TTC549 (cell line): ENCODE results near the gene TBX5.

Source experiments
- FAIRE-seq: peaks from 2 replicates; lab custom pipeline; 2012; peaks lifted over from hg19 to GRCh38; lab: Jason Lieb, UNC

TBX5 gene

GRCh38 chr12:114404926-114405518 is 922 bp downstream of the TBX5 start:
- no peak for FAIRE-seq

DNA sequence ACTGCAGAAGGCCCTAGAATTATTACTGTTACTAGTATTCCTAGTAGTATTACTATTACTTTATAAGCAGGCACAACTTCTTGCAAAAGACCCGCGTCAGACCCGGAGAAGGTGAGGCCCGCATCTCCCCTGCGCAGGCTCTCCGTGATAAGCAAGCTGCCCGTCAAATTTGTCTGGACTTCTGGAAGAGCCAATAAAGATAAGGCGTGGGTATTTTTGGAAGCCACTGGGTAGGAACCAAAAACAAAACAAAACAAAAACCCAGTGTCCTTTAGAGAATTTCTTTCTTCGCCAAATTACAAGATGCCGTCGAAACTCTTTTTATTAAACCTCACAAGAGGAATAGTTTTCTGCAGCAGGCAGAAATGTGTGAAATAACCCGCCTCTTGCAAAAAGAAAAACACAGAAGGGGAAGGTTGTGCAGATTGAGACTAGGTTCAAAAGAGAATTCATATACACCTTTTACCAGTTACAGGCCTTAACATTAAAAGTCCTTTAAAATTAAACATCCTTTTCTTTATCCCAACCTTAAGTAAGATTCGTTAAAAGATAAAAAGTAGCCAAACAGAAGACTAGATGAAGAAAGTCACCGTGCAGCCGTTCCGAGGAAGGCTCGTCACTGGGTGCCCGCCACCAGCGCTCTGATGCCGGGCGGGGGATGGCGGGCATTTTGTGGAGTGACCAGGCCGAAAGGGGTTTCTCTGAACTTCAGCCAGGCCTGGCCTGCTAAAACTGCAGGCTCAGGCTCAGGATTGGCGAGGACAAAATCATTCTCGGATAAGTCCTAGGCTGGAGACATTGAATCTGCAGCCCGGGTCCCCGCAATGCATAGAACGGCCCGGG is 1.6 kb downstream of the TBX5 start:
- FAIRE-seq = no peak

- no peak for FAIRE-seq
Observed at GRCh38 chr12:114403690-114404066, 2.3 kb downstream of the TBX5 start.

- FAIRE-seq = no peak
Observed at GRCh38 chr12:114403011-114403689, 2.8 kb downstream of the TBX5 start.

DNA sequence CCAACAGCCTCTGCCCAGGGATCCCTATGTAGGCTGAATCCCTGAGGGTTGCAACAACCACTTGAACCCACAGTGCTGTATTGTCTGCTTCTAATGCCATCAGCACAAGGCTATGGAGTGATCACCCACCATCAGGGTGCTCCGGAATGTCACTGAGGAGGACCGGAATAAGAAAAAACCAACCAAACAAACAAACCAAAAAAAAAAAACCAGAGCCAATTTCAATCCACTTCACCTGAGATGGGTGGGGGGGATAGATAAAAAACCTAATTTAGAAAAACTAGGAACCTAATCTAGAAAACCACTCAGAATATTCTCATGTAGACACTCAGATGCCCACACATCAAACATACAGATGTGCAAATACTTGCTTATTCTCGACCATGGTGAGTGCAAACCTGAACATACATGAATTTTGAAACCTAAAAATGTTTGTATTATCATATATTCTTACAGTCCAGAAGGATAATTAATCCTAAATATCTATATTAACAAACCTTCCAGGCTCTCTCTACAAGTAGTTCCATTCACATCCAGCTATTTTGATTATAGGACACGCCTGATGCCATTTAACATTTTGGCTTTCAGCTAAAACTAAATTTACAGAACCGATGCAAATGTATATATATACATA is 3.7 kb downstream of the TBX5 start:
- no peak for FAIRE-seq

GRCh38 chr12:114401328-114402083 is 4.4 kb downstream of the TBX5 start:
- FAIRE-seq = no peak

GRCh38 chr12:114400925-114401324 is 5.0 kb downstream of the TBX5 start:
- no peak for FAIRE-seq

- no peak for FAIRE-seq
Observed at GRCh38 chr12:114400361-114400811, 5.6 kb downstream of the TBX5 start.

GRCh38 chr12:114399664-114400211 is 6.2 kb downstream of the TBX5 start:
- FAIRE-seq = no peak

- no peak for FAIRE-seq
Observed at GRCh38 chr12:114397978-114398881, 7.7 kb downstream of the TBX5 start.

- FAIRE-seq = no peak
Observed at GRCh38 chr12:114396869-114397719, 8.8 kb downstream of the TBX5 start.

DNA sequence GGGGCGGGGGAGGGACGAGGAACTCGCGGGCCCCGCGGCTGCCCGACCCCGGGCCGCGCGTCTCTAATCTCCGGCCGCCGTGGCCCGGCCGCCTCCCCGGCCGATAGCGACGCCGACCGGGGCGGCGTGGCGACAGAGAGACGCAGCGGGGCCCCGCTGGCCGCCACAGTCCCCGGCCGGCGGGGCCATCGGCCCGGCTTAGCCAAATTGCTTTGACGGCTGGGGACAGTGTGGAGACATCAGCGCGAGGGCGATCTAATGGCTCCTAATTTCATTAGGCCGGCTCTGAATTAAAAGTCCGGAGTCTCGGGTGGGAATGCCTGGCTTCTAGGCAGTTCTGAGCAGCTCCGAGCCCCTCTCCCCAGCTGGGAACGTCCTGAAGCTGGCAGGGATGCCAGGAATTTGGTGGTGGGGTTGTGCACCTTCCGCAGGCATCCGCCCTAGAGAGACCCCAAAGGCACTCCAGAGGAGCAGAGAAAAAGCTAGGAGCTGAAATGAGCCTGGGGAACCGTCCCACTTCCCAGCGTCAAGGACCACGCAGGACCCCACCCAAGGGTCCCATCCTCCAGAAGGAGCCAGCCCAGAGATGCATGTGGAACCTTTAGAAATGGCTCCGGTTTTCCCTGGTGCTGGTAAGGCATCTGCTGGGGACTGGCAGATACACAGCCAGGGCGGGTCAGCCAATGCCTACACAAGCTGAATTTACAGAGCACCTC is 9.6 kb downstream of the TBX5 start:
- no peak for FAIRE-seq

- FAIRE-seq = no peak
Observed at GRCh38 chr12:114395755-114396152, 10.2 kb downstream of the TBX5 start.

DNA sequence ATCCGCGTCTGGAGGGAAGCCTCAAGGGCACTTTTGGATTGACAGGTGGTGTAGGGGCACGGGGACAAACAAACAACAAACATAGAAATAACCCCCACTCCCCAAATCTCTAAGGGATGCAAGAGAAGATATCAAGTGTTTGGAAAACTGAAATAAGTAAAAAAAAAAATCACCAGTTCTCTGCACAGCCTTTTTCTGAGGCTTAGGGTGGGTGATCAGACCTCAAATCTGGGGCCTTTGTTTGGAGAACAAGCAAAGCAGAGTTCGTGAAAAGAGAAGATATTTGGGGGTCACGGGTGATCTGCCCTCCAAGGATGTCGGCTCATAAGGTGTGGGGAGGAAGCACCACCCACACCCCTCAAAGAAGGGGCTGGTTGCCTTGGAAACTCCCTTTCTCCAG is 10.7 kb downstream of the TBX5 start:
- no peak for FAIRE-seq

- FAIRE-seq = no peak
Observed at GRCh38 chr12:114393569-114393968, 12.4 kb downstream of the TBX5 start.

GRCh38 chr12:114392909-114393308 is 13.0 kb downstream of the TBX5 start:
- no peak for FAIRE-seq

- no peak for FAIRE-seq
Observed at GRCh38 chr12:114391088-114391487, 14.9 kb downstream of the TBX5 start.

- no peak for FAIRE-seq
Observed at GRCh38 chr12:114384739-114385138, 21.2 kb downstream of the TBX5 start.

- FAIRE-seq = no peak
Observed at GRCh38 chr12:114381177-114381576, 24.8 kb downstream of the TBX5 start.
